SU-DHL-6 (cell line): ENCODE results near the gene TP53TG3F.
"Not testable (repeated sequence)": the region's sequence is repeated elsewhere in the genome, so short reads cannot be mapped to it uniquely, and the experiment has no call there.

Experiments
- H2AFZ ChIP-seq: fragments of 200-600 bp; sonication (generic); 2 replicates; pipeline ENCODE4 v1.6.1; 2014; ENCODE audit warnings: low read depth, mild to moderate bottlenecking, moderate library complexity, mixed read lengths, antibody characterized with exemption, low read length; ENCODE audit not compliant: severe bottlenecking
- H3F3A ChIP-seq: fragments of 200-600 bp; shearing (Covaris generic); 2 replicates; pipeline ENCODE4 v1.6.0; 2016; ENCODE audit warnings: antibody characterized with exemption, mild to moderate bottlenecking; ENCODE audit not compliant: insufficient read depth
- H3K27ac ChIP-seq: fragments of 200-600 bp; sonication (generic); 2 replicates; pipeline ENCODE4 v1.5.1; 2016; ENCODE audit warnings: low read depth, mild to moderate bottlenecking, low read length, moderate library complexity, mixed read lengths
- H3K27me3 ChIP-seq: fragments of 200-600 bp; sonication (generic), shearing (Covaris generic); 2 replicates; pipeline ENCODE4 v1.6.0; 2014; ENCODE audit warnings: mild to moderate bottlenecking, low read length
- H3K36me3 ChIP-seq: fragments of 200-600 bp; sonication (generic); 2 replicates; pipeline ENCODE4 v1.6.1; 2014; ENCODE audit warnings: mild to moderate bottlenecking, low read length, mixed read lengths
- H3K4me2 ChIP-seq: fragments of 300-600, 200-600 bp; shearing (Covaris generic), sonication (generic); 2 replicates; pipeline ENCODE4 v1.6.0; 2014; ENCODE audit warnings: low read length, low read depth, mild to moderate bottlenecking; ENCODE audit not compliant: poor library complexity, severe bottlenecking
- H3K4me3 ChIP-seq: fragments of 200-600 bp; sonication (generic); 2 replicates; pipeline ENCODE4 v1.5.1; 2014; ENCODE audit warnings: antibody characterized with exemption, low read length, mild to moderate bottlenecking, mixed read lengths; ENCODE audit not compliant: insufficient read depth, poor library complexity, severe bottlenecking
- H3K79me2 ChIP-seq: fragments of 200-600 bp; sonication (generic); 2 replicates; pipeline ENCODE4 v1.6.1; 2014; ENCODE audit warnings: mild to moderate bottlenecking, low read length, moderate library complexity; ENCODE audit not compliant: insufficient read depth
- H3K9ac ChIP-seq: fragments of 200-600 bp; sonication (generic); 2 replicates; pipeline ENCODE4 v1.7.0; 2014; ENCODE audit warnings: mild to moderate bottlenecking, low read length
- H3K9me2 ChIP-seq: fragments of 200-600 bp; sonication (generic); replicated peaks from 2 replicates; pipeline ENCODE4 v1.6.1; 2014; ENCODE audit warnings: low read length; ENCODE audit not compliant: insufficient read depth
- H3K9me3 ChIP-seq: fragments of 200-600 bp; sonication (generic); 2 replicates; pipeline ENCODE4 v1.6.1; 2014; ENCODE audit warnings: low read length, mixed read lengths; ENCODE audit not compliant: insufficient read depth
- H4K20me1 ChIP-seq: fragments of 200-600 bp; sonication (generic); 2 replicates; pipeline ENCODE4 v1.6.1; 2014; ENCODE audit warnings: low read depth, mild to moderate bottlenecking, antibody characterized with exemption, low read length, moderate library complexity, mixed read lengths

Gene TP53TG3F

GRCh38 chr16:33459312-33459711, at the start of gene TP53TG3F:
Gene TP53TG3F, plus strand, starts transcription at chr16:33459612. Its CDS starts 68 bp downstream, at chr16:33459680.
- H3K27ac ChIP-seq, H3K4me2 ChIP-seq, H3K9me2 ChIP-seq, H3K9me3 ChIP-seq, H4K20me1 ChIP-seq, H3K4me3 ChIP-seq, H2AFZ ChIP-seq, H3K36me3 ChIP-seq, H3K27me3 ChIP-seq, H3K79me2 ChIP-seq, H3K9ac ChIP-seq, H3F3A ChIP-seq: not testable (repeated sequence)

- H3K9me2 ChIP-seq, H3K9ac ChIP-seq, H3K27ac ChIP-seq, H3F3A ChIP-seq, H2AFZ ChIP-seq, H3K79me2 ChIP-seq, H3K4me2 ChIP-seq, H3K36me3 ChIP-seq, H4K20me1 ChIP-seq, H3K27me3 ChIP-seq, H3K9me3 ChIP-seq, H3K4me3 ChIP-seq: not testable (repeated sequence)
Measured at GRCh38 chr16:33491611-33492010, 32.2 kb downstream of the TP53TG3F start.

- H3K27me3 ChIP-seq: not testable (repeated sequence)
Measured at GRCh38 chr16:33507231-33507630, 47.8 kb downstream of the TP53TG3F start.

GRCh38 chr16:33509070-33509469, 49.7 kb downstream of the TP53TG3F start:
- H3F3A ChIP-seq, H2AFZ ChIP-seq, H3K27me3 ChIP-seq, H3K9ac ChIP-seq, H3K4me2 ChIP-seq, H4K20me1 ChIP-seq, H3K9me2 ChIP-seq, H3K9me3 ChIP-seq, H3K4me3 ChIP-seq, H3K27ac ChIP-seq, H3K36me3 ChIP-seq, H3K79me2 ChIP-seq: not testable (repeated sequence)

More at GRCh38 chr16:33507231-33507630, 47.8 kb downstream of the TP53TG3F start:
- not testable (repeated sequence) for H3K36me3 ChIP-seq, H3K9me2 ChIP-seq, H3K4me3 ChIP-seq, H3K27ac ChIP-seq, H3K4me2 ChIP-seq, H4K20me1 ChIP-seq, H3K9me3 ChIP-seq, H3F3A ChIP-seq, H3K79me2 ChIP-seq, H2AFZ ChIP-seq, H3K9ac ChIP-seq

GRCh38 chr16:33509906-33510305, 50.5 kb downstream of the TP53TG3F start:
- H3K4me3 ChIP-seq, H3K9ac ChIP-seq, H3K4me2 ChIP-seq, H3K36me3 ChIP-seq, H4K20me1 ChIP-seq, H3K27ac ChIP-seq, H3K27me3 ChIP-seq, H3F3A ChIP-seq, H3K9me2 ChIP-seq, H3K9me3 ChIP-seq, H3K79me2 ChIP-seq, H2AFZ ChIP-seq: not testable (repeated sequence)
